ENCODE measurements around the gene CREB3.

- TF ChIP-seq CTCF (IDR thresholded peaks at IDR 0.05; ENCODE audit: borderline replicate concordance, extremely low read depth, low read length, poor library complexity, severe bottlenecking) (no peak), EZH2 (IDR thresholded peaks at IDR 0.05; ENCODE audit: borderline replicate concordance, low read depth, low read length, severe bottlenecking) (no peak)
Observed at GRCh38 chr9:35781066-35781465, 48.6 kb downstream of the CREB3 start.

All from DND-41 (cell line).